ENCODE results near the gene MRTFA. TPM values are rescaled to one million over a fixed set of nuclear protein-coding genes. Genes with fewer than 3 reads are reported as not detected.

MRTFA gene
- total RNA-seq, 1 experiment from 2014 or later = 52.7 TPM

DNA sequence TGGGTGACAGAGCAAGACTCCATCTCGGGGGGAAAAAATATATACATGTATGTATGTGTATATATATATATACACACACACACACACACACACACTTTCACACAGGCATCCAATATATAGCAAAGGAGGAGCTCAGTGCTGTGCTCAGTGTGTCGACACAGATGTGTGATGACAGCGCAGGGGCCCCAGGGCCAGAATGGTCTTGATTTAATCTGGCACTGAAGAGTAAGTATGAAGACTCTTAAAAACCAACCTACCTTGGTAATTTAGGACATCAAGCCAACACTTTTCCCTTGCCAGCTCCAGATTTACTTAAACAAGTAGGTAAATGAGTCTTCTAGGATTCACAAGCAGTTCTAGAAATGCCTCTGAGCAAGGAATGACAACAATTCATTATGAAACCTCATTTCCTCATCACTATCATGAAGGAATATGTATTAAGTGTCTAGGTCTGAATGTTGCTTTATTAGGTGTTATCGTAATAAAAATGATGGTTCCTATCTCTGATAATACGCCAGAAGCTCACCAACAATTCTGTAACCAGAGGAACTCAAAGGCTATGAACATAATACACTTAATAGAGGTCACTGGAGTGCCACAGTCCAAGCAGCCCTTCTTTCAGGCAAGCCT is 194.6 kb downstream of the MRTFA start:
- Mint-ChIP-seq H3K27me3 (ENCODE audit: insufficient read depth, unreplicated experiment) (no peaks in the 10 kb centered on the region), H3K36me3 (ENCODE audit: insufficient read depth, unreplicated experiment) (peaks cover 29% of the 10 kb centered on the region), H3K27ac (ENCODE audit: low read depth, unreplicated experiment) (peak overlapping the region; percentile 53), H3K9me3 (ENCODE audit: unreplicated experiment) (peaks cover 17% of the 10 kb centered on the region), H3K4me3 (ENCODE audit: unreplicated experiment) (no peak overlapping the region), H3K4me1 (ENCODE audit: insufficient read depth, unreplicated experiment) (peaks cover 27% of the 10 kb centered on the region)
- BruUV-seq (replicated peaks) = no TSS peak
- intact Hi-C loops (cut with micrococcal nuclease) = no loop called here
- TF ChIP-seq, protein P1, sequence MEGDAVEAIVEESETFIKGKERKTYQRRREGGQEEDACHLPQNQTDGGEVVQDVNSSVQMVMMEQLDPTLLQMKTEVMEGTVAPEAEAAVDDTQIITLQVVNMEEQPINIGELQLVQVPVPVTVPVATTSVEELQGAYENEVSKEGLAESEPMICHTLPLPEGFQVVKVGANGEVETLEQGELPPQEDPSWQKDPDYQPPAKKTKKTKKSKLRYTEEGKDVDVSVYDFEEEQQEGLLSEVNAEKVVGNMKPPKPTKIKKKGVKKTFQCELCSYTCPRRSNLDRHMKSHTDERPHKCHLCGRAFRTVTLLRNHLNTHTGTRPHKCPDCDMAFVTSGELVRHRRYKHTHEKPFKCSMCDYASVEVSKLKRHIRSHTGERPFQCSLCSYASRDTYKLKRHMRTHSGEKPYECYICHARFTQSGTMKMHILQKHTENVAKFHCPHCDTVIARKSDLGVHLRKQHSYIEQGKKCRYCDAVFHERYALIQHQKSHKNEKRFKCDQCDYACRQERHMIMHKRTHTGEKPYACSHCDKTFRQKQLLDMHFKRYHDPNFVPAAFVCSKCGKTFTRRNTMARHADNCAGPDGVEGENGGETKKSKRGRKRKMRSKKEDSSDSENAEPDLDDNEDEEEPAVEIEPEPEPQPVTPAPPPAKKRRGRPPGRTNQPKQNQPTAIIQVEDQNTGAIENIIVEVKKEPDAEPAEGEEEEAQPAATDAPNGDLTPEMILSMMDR (IDR thresholded peaks at IDR 0.05; ENCODE audit: unreplicated experiment) = no peak
- ChIA-PET CTCF (interaction anchor here (0.9 to 12.1 kb wide), 3 partner anchors 45 to 207 kb away, joined by 3 to 220 read pairs (median 32); no protein-coding TSS in a partner anchor), POLR2A (interaction anchor here (1.0 to 2.3 kb wide), 5 partner anchors 16 to 209 kb away, joined by 3 to 12 read pairs (median 5); no protein-coding TSS in a partner anchor)
- DNase-seq (ENCODE audit: unreplicated experiment) = no peak

DNA sequence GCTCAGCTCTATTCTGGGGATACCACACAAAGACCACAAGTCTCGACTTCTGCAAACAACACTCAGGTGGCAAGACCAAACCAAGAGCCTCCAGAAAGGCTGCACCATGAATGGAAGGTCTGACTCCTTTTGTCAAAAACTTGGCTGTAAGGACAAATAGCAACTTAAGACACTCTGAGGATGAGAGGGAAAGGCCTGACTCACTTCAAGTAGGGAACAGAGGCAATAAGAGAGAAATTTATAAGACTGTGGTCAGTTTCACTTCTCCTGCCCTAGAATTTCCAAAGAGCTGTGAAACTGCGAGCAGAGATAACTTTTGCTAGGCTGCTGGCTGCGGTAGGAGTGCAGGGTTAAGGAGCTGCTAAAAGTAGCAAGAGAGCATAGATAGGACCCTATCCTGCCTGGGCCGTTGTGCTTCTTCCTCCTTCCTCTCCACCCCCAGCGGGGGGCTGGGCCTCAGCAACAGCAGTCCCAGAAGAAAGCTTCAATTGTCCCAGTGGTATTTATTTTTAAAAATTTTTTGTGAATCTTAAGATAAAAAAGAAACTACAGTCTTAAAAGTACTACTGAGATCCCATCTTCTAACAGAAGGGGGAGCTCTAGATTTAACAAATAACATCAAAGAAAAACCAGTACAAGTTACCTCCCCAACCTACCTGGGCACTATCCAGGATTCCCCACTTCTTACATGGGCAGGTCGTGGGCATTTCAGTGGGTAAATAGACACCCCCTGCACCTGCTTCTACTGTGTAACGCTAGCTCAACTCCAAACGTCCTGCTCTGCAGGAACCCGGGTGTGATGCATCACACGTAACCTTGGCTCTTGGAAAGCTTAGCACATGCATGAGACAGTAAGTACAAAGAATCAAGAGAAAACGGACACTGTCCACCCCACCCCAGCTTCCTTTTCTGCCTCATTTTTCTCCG is 199.8 kb downstream of the MRTFA start:
- Mint-ChIP-seq H3K4me1 (ENCODE audit: insufficient read depth, unreplicated experiment) (peaks cover 27% of the 10 kb centered on the region), H3K4me3 (ENCODE audit: unreplicated experiment) (no peak overlapping the region), H3K36me3 (ENCODE audit: insufficient read depth, unreplicated experiment) (peaks cover 32% of the 10 kb centered on the region), H3K9me3 (ENCODE audit: unreplicated experiment) (no peaks in the 10 kb centered on the region), H3K27me3 (ENCODE audit: insufficient read depth, unreplicated experiment) (no peaks in the 10 kb centered on the region), H3K27ac (ENCODE audit: low read depth, unreplicated experiment) (peak overlapping the region; percentile 19)
- TF ChIP-seq, protein P1 (IDR thresholded peaks at IDR 0.05; ENCODE audit: unreplicated experiment) = peak; percentile 54
- POLR2A ChIA-PET = interaction anchor here (0.6 to 5.8 kb wide), 25 partner anchors 8 to 322 kb away, joined by 3 to 48 read pairs (median 4); partner anchors contain the start of gene MRTFA
- CTCF ChIA-PET = interaction anchor here (0.5 to 12.1 kb wide), 52 partner anchors 9 to 1627 kb away, joined by 3 to 220 read pairs (median 5); partner anchors contain the start of gene MRTFA
- intact Hi-C loops (cut with micrococcal nuclease) = loop anchor here (1.0 to 10.0 kb wide), 4 partner anchors 51 to 318 kb away; no protein-coding TSS in a partner anchor
- no TSS peak for BruUV-seq (replicated peaks)
- peak; percentile 71 for DNase-seq (ENCODE audit: unreplicated experiment)

DNA sequence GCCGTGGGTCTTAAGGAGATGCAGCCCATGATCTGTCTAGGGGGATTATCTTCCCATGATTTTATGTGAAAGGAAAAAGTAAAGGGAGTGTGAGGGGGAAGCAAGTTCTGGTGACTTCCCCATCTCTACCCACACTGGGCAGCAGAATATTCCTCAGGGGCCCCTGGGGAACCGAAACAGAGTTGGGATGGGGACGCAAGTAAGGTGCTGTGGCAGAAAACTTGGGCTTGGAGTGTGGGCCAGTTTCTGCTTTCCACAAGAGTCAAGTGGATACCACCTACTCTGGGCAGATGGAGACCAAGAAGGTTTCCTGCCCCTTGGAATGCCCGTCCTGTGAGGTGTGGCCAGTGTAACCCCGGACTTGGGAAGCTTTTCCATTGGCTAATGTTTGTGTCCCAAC is 201.8 kb downstream of the MRTFA start:
- no peak overlapping the region for H3K4me3 Mint-ChIP-seq (ENCODE audit: unreplicated experiment)
- no peak overlapping the region for H3K27ac Mint-ChIP-seq (ENCODE audit: low read depth, unreplicated experiment)
- TF ChIP-seq, protein P1 (IDR thresholded peaks at IDR 0.05; ENCODE audit: unreplicated experiment) = no peak
- CTCF ChIA-PET = interaction anchor here (0.7 to 12.1 kb wide), 4 partner anchors 8 to 214 kb away, joined by 4 to 220 read pairs (median 47); no protein-coding TSS in a partner anchor
- intact Hi-C loops (cut with micrococcal nuclease) = loop anchor here (5.0 to 10.0 kb wide), 2 partner anchors 88 to 320 kb away; no protein-coding TSS in a partner anchor
- POLR2A ChIA-PET = interaction anchor here (4.7 to 5.8 kb wide), 2 partner anchors 53 to 217 kb away, joined by 30 to 48 read pairs; no protein-coding TSS in a partner anchor
- no TSS peak for BruUV-seq (replicated peaks)
- no peak for DNase-seq (ENCODE audit: unreplicated experiment)
- H3K36me3 Mint-ChIP-seq (ENCODE audit: insufficient read depth, unreplicated experiment) = peaks cover 38% of the 10 kb centered on the region
- no peaks in the 10 kb centered on the region for H3K27me3 Mint-ChIP-seq (ENCODE audit: insufficient read depth, unreplicated experiment)
- H3K9me3 Mint-ChIP-seq (ENCODE audit: unreplicated experiment) = no peaks in the 10 kb centered on the region
- peaks cover 22% of the 10 kb centered on the region for H3K4me1 Mint-ChIP-seq (ENCODE audit: insufficient read depth, unreplicated experiment)
